EH (cell line): ENCODE data around the gene USB1.

Experiments
- DNase-seq: peaks from one replicate; pipeline ENCODE4 v3.0.0-alpha.2; 2015; ENCODE audit warnings: low read depth

The USB1 gene, protein sequence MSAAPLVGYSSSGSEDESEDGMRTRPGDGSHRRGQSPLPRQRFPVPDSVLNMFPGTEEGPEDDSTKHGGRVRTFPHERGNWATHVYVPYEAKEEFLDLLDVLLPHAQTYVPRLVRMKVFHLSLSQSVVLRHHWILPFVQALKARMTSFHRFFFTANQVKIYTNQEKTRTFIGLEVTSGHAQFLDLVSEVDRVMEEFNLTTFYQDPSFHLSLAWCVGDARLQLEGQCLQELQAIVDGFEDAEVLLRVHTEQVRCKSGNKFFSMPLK

DNA sequence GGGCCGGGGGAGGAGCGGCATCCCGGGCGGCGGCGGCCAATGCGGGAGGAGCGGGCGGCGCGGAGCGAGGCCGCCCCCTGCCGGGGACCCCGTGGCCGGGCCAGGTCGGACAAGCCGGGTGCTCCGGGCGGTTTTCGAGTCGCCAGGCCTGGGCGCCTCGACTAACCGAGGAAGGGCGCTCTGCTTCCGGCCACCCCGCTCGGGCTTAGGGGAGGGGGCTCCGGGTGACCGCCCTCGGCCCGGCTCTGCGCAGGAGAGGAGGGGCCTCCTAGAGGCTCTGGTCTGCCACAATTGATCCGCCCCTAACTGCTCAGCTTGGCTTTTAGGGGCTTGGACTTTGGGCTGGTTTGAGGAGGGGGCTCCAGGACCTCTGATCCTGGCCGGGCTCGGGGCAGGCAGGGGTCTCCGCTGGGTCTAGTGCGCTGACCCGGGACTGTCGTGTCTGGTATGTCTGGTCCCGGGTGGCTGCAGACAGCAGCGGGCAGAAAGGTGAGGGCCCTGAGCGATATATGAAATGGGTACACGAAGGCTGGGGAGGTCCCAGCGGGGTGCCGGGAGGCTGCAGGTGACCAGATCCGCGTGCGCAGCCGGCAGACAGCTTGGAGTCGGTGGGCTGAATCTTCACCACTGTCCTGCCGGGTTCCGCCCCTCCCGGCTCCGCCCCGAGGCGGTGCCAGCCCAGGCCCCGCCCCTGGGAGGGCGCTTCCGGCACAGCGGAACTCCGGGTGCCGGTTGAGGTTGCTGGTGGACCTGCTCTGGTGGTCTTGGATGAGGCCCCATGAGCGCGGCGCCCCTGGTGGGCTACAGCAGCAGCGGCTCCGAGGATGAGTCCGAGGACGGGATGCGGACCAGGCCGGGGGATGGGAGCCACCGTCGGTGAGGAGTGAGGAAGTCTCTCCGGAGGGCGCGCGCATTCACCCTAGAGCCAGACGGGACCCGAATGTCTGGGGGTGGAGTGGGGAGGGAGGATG lies at the start of gene USB1:
TSS of gene USB1 (plus strand) at position 702 of the 971 bp plus-strand sequence. CDS start at position 779, 77 bp downstream.
- peak; percentile 83 for DNase-seq

DNA sequence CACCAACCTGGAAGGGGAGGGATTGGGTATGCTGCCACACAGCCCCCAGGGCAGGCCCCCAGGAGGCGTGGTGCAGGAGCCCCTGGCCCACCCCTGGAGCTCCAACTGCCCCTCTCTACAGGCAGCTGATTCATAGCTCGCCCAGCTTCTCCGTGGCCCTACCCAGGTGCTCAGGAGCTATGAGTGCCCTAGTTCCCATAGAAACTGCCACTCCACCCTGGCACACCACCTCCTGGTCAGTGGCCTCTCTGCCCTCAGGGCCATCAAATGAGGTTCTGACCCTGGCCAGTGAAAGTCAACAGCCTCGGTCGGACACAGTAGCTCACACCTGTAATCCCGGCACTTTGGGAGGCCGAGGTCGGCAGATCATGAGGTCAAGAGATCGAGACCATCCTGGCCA lies 48.3 kb upstream of the USB1 start:
- DNase-seq: no peak

DNA sequence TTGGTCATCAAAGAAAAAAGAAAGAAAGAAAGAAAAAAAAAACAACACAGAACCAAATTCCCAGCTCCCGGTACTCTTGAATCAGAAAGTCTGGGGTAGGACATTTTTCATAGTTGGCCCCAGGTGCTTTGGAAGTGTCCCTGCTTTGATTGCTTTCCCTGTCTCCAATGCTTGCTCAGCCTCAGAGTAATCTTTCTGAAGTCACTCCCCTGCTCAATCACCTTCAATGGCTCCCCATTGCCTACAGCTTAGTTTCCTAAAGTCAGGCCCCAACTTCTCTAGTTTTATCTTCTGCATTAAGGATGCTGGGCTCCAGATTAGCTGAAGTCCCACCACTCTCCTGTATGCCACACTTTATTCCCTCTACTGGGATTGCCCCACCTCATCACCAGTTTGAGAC lies 47.4 kb upstream of the USB1 start:
- DNase-seq: no peak

DNA sequence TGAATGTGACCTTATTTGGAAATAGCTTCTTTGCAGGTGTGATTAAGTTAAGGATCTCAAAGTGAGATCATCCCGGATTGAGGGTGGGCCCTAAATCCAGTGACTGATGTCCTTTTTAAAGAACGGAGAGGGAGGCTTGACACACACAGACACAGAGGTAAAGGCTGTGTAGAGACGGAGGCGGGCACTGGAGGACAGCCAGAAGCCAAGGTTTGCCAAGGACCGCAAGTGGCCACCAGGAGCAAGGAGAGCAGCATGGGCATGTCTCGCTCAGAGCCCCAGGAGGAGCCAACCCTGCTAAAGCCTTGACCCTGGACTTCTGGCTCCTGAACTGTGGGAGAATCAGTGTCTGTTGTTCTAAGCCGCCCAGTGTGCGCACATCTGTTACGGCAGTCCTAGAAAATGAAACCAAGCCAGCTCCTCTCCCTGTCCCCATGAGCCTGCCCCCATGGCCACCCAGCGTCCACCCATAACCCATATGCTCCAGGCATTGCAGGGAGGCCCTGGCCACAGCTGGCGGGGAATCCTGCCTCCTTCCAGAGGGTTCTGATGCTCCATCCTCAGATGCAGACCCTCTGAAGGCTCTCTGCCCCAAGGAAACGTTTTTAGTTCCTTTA lies 45.5 kb upstream of the USB1 start:
- no peak for DNase-seq

DNA sequence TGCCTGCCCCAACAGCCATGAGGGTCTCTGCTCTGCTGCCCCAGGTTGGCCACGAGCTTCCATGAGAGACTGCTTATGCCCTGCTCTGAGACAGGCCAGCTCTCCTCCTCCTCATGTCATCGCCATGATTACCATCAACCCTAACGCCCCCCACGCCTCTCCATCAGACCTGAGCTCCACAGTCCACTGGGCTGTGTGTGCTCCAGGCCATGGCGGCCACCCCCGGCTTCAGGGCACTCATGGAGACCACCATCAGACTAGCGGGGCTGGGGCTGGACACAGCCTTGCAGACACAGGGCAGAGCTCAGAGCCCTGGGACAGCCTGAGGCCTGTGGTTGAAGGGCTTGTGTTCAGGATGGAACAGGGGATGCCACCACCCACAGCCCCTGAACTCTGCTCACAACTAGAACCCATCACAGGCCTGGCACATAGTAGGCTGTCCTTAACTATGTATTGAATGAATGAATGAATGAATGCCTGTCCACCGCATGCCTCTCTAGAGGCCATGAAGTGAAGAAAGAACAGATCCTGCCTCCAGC lies 44.9 kb upstream of the USB1 start:
- DNase-seq: no peak

DNA sequence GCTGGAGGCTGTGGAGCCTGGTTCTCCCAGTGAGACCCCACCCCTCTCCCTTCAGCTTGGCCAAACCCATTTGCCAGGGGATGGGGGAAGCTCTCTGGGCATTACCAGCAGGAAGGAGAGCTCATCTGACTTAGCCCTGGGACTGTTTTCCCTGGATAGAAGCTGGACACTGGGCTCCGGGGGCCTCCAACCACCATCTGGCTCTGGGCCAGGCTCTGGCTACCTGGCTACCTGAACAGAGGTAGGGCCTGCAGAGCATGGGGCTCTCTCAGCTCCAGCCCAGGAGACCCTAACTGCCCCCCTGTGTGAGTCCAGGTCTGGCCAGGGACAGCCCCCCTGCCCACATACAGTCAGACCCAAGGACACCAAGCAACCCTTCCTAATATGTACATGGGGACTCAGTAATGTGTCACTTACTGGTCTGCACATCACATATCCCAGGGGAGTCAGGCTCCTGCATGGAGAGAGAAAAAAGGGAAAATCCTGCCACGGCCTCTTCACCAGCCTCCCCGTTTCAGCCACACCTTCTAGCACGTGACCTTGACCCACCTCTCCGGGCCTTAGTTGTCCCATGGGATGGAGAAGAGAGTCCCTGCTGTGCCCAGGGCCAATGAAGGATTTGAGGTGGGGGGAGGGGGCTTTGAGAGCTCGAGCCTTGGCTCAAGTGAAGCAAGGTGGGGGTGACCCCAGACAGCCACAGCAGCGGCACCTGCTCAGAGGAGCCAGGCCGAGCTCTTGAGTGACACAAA lies 44.1 kb upstream of the USB1 start:
- DNase-seq: no peak

DNA sequence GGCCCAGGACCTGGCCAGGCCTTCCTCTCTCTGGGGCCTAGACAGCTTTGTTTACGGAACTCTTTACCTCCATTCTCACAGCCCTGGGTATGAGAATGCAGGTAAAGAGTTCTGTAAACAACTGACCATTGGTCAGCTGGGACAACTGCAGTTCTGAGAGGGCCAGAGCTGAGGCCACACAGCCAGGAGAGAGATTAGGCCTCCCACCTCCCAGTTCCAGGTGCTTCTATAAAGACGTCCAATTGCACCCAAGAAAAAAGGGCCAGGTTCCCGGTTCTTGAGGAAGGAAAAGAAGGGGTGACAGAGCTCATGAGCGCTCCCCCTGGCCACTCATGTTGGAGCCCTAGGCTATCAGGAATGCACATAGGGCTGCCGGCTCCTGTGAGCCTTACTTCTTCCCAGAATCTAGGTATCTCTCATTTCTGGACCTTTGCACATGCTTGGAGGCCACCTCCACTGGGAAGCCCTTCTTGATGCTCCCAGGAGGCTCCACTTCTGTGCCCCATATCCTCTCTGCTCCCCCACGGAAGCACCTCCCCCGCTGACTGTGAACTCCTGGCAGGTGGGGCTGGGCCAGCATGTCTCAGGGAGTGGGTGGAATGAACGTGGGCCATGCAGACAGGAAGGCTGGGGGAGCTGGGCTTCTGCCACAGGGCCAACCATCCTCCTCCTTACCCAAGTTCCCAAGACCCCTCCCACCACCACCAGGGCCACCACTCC lies 43.4 kb upstream of the USB1 start:
- DNase-seq: no peak

DNA sequence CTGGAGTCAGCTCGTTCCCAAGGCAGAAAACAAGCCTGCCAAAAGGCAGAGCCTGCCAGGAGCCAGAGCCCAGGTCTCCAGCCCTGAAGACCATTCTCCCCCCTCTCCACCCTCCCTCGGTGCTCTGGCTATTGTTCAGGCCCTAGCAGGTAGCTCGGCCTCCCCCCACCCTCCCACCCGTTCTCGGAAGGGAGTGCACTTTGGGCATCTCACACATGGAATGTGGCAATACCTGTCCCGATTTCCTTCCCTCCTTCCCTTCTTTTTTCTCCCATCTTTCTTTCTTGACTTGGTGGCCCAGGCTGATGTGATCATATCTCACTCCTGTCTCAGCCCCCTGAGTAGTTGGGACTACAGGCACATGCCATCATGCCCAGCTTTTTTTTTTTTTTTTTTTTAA lies 42.7 kb upstream of the USB1 start:
- DNase-seq: no peak

DNA sequence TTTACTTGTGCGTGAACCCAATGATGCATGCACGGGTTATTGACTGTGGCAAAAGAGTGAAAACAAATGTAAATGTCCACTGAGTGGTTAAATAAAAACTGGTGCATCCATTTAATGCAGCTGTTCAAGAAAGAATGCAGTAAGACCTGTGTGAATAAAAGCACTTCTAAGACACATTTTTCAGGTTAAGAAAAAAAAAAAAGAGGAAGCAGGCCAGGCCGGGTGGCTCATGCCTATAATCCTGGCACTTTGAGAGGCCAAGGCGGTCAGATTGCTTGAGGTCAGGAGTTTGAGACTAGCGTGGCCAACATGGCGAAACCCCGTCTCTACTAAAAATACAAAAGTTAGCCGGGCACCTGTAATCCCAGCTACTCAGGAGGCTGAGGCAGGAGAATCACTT lies 42.1 kb upstream of the USB1 start:
- no peak for DNase-seq

DNA sequence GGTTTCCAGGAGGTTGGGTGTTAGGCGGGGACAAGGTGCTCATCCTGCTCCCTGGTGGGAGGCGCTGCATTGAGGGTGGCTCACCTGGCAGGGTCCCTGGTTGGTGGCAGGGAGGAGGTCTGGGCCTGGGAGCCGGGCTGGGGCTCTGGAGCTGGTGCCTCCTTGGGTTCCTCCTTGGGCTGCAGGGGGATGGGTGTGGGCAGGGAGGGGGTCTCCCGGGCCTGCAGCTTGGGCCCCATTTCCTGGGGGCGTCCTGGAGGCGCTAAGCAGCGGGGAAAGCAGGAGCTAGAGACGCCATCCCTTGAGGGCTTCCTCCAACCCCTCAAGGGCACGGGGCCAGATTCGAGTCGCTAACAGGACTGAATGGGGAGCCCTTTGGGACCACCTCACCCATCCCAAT lies 41.4 kb upstream of the USB1 start:
- DNase-seq: no peak

DNA sequence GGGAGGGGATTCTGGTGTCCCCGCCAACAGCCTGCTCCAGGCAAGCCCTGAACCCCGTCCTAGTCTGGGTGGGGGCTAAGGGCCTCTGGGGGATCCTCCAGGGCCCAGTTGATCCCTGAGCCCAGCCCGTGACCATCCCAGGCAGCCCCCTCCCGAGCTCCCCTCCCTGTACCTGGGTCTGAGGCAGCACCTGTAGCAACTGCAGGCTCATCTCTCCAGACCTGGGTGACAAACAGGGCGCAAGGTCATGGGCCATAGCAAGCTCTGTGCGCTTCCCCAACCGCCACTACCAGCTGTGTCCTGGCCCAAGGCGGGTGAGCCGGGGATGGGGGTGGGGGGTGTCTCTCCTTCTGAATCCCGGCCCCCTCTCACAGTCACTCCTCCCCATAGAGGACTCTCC lies 40.9 kb upstream of the USB1 start:
- DNase-seq: no peak

DNA sequence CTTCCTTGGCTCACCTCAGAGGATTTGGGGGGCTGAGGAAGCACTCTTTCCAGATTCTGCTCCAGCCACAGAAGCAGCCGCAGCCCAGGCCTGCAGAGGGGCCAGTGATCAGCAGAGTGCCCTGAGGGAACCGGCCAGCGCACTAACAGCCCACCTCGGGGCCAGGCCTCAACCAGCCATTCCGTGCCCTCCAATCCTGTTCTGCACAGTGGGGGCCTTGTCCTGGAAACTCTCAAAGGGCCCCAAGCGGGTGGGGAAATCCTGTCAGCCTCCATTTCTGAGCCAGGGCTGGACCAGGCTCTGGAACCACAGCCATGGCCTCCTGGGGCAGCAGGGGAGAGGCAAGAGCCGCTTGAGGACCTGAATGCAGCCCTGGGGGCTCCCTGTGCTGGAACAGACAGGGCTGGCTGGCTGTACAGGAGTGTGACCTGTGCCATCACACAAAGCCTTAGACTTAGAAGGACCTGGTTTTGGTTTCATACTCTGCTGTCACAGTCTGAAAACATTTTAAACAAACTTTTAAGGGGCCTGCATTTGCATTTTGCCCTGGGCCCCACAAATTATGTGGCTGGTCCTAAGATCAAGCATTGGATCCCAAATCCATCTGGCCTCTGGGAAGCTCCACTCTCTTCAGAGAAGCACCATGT lies 40.3 kb upstream of the USB1 start:
- no peak for DNase-seq

DNA sequence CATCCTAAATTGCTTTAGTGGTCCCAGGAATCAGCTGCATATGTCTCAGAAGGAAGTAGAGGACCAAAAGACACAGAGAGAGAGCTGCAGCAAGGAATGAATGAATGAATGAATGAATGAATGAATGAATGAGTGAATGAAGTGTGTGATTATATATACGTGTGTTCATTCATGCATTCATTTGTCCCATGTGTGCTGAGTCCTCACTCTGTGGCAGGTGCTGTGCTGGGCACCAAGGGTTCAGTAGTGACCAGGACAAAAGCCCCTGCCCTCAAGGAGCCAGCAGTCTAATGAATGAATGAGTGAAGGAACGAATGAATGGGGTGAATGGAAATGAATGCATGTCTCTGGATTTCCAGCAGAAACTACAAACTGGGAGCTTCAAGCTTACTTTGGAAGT lies 39.7 kb upstream of the USB1 start:
- DNase-seq: no peak

DNA sequence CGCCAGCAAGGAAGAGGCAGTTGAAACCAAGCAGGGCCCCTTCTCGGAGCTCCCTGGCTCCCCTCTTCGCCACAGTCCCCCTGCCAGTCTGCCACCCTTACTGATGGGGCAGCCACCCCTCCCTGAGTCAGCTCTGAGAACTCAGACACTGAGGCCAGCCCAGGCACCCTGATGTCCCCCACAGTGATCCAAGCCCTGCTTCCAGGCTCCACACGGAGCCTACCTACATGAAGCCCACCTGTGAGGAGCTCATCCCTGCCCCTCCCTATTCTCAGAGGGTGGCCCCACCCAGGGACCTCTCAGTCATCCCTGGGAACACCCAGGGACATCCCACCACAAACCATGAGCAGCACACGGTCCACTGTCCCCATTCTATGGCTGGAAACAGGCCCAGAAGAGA lies 39.2 kb upstream of the USB1 start:
- no peak for DNase-seq

DNA sequence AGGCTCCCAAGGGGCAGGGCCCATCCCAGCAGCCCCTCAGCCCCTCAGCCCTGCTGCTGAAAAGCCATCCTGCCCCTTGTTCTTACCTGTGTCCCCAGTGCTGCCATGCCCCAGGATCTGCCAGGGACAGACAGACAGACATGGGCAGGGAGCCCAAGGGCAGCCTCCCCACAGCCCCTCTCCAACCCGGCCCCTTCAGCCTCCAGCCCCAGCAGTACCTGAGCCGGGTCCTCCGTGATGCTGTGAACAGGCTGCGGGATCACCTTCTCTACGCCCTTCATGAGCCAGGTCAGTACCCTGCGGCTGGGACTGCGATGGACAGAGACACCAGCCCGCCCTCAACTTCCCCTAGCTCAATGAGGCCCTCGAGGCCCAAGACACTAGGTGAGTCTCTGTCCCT lies 38.5 kb upstream of the USB1 start:
- DNase-seq: no peak

DNA sequence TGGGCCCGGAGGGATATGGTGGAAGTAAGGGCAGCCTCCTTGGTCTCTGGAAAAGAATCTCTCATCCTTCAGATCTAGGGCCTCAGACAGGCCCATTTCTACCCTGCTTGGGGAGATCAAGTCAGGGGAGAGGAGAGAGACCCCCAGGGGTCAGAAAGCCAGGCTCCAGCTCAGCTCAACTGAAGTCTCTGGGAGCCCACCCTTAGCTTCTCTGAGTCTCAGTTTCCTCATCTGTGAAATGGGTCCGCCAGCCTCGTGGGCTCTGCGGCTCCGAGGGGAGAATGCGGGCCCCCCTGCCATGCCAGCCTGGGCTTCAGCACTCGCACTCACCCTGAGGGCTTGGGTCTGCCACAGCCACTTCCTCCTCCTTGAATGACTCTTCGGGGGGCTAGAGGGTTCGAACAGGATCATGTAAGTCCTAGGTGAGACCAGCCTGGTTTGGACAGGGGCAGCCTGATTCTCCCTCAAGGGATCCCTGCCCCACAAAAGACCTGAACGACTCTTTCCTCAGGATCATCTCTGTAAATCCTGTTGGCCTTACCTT lies 37.0 kb upstream of the USB1 start:
- no peak for DNase-seq

DNA sequence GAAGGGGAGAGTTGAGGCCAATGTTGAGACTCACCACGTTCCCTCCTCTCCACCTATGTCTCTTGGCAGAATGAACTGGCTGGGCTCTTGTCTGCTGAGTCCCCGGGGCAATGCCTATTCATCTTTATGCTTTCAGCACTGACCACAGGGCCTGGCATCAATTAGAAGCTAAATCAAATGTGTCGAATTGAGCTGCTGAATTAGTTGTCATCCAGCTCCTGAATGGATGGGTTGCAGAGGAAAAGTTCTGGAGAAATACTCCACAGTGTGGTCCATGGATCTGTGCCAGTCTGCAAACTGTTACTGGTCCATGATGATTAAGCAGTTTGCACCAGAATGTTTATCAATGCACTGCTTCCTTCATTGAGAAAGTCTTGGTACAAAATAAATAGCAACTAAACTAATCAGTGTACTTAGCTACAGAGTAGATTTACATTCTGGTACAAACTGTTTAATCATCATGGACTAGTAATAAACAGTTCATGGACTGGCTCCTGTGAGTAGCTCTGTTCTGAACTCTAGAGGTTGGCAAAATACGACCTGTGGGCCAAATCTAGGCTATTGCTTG lies 34.9 kb upstream of the USB1 start:
- no peak for DNase-seq

DNA sequence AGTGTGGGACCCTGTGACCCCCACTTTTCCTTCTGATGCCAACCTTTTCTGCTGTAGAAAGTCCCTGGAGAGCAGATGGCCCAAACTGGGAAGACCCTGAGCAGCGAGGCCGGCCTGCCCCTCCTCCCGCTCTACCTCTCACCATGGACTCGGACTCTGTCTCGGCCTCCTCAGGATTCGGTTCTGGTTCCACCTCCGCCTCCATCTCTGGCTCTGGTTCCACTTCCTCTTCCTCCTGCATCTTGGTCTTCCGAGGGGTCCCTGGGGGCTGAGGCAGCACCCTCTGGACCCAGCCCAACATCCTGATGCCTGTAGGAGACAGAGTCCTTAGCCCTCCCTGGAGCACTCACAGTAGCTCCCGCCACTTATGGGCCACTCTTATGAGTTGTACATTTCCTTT lies 34.2 kb upstream of the USB1 start:
- no peak for DNase-seq

DNA sequence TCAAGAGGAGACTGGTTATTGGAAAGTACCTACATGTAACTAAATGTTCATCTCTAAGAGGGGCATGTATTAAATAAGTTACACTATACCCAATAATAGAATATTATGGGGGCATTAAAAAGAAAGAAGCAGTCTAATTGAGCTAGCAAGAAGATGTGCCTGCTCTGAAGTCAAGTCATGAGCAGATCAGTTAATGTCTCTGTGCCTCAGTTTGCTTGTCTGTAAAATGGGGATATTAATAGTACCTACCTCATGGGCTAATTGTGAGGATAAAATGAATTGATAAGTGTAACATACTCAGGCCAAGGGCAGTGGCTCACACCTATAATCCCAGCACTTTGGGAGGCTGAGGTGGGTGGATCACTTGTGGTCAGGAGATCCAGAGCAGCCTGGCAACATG lies 33.3 kb upstream of the USB1 start:
- no peak for DNase-seq

DNA sequence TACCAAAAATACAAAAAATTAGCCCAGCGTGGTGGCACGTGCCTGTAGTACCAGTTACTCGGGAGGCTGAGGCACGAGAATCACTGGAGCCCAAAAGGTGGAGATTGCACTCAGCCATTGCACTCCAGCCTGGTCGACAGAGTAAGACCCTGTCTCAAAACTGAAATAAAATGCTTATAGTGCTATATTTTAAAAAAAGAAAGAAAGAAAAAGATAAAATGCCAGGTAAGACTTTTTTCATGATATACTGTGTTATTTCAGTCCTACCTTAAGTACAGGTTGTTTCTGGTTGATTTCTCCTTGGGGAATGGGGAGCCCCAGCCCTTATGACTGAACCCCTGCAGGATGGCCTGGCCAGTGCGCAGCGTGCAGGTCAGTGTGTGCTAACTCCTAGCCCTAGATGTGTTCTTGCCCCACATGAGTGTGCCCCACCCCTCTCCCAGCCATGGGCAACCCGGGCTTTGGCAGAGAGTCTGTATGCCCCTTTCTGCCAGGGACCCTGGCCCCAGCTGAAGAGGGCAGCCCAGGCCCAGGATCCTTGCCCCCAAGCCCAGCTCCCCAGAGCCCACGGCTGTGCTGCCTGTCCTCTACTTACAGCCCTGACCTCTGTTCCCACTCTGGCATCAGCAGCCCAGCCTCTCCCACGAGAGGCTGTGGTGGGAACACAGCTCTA lies 31.6 kb upstream of the USB1 start:
- no peak for DNase-seq
